DLD1 (cell line): ENCODE results near the gene MAOA.
"Not testable (repeated sequence)": the region's sequence is repeated elsewhere in the genome, so short reads cannot be mapped to it uniquely, and the experiment has no call there.

Experiments used
- in situ Hi-C: cut with HindIII; loops from 2 replicates; pipeline ENCODE4 v1.10.0; 2017; ENCODE audit warnings: low sequenced_read_pairs

The MAOA gene

DNA sequence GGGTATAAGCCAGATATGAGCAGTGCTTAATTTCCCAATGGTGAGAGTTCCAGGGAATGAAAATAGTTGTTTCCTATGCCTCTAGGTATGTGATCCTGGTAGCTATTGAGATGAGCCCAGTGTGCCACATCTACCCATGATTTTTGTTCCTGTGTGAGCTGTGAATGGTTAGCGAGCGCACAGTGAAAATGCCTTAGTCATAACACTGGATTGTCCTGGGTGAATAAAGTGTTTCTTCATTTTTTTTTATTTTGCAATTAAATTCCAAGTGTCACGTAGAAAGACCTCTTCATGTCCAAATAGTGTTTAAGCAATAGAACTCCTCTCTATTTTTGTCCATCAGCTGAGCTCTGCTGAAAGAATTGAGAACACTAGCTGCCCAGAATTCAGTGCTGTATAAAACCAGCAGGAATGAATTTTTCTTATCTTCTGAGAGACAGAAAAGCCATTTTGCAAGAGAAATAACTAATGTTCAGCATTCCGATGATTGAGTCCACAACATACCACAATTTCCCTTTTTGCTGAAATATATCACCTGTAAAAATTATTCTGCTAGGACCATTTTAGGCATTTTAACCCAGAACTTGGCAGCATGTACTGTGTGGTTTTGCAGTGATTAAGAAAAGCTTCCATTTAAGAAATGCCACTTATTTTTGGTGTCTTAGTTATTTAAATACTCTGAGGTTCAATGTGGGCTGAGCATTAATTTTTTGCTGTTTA is 5.6 kb downstream of the MAOA start:
- in situ Hi-C loops, result no loop called here

DNA sequence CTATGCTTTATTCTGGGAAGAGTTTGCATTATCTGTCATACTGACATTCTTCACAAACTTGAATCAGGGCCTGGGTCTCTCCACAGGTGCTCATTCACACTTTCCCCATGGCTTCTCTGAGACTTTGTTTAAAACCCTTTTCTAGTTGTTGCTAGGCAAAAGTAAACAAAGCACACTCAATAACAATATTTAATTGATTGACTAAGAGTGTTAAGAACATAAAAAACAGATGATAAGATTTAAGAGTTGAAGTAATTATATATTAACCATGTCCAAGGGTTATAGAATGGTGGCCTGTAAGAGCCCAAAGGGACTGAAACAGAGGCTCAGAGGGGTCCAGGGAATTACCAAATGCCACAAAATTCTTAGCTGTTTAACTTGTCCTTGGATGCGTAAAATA is 7.1 kb downstream of the MAOA start:
- in situ Hi-C loops, result no loop called here

DNA sequence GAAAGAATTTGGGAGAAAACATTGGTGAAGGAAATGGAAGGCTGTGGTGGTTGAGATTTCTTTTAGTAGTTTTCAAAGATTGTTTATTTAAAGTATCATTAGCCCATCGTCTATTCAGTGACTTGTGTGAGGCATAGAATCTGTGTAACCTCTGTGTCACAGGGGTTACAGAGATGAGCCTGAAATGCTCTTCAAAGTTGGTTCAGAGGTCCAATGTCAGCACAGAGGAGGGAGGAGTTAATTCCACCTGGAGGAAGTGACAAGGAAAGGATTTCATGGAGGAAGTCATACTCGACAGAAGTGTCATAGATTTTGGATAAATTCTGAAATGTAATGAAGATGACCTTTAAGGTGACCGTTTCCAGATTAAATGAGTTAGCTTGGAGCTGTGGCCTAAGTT is 8.2 kb downstream of the MAOA start:
- in situ Hi-C loops, result no loop called here

DNA sequence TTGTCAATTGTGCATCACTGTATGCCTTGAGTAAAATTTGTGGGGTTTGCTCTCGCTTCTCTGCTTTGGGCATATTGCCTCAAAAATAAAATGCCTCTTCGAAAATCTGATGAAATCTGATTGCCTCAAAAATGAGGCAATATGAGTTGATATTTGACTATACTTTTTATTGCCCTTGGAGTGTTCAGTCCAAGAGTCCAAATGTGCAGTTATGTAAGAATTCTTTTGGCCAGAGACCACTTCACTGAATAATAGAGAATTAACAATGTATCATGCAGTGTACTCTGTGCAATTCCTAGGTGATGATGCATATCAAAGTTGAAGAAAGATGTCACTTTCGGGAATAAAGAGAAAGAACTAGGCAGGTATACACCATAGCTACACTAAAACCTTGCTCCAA is 8.6 kb downstream of the MAOA start:
- in situ Hi-C loops, result no loop called here

DNA sequence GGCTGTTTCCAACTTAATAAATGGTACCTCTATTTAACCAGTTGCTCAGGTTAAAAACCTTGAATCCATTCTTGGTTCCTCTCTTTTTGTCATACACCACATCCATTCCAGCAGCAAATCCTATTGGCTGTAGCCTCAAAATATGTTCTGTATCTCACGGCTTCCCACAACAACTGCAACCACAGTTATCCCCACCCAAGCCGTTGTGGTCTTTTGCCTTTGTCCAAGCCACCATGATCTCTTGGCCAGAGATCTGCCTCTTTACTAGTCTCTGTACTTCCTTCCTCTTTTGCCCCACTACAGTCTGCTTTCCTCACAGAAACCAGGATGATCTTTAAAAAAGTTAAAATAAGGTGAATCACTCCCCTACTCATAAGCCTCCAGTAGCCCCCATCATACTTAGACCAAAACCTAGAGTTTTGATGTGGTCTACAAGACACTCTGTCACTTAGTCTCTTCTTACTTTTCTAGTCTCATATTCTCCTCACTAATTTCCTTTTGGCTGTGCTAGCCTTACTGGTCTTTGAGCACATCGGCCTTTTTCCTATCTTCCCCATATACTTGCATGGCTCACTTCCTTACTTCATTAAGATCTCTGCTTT is 10.3 kb downstream of the MAOA start:
- in situ Hi-C loops, result no loop called here

DNA sequence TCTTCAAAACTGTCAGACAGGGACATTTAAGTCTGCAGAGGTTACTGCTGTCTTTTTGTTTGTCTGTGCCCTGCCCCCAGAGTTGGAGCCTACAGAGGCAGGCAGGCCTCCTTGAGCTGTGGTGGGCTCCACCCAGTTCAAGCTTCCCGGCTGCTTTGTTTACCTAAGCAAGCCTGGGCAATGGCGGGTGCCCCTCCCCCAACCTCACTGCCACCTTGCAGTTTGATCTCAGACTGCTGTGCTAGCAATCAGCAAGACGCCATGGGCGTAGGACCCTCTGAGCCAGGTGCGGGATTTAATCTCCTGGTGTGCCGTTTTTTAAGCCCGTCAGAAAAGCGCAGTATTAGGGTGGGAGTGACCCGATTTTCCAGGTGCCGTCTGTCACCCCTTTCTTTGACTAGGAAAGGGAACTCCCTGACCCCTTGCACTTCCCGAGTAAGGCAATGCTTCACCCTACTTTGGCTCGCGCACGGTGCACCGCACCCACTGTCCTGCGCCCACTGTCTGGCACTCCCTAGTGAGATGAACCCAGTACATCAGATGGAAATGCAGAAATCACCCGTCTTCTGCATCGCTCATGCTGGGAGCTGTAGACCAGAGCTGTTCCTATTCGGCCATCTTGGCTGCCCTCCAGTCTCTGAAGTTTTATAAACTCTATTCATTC is 20.0 kb downstream of the MAOA start:
- in situ Hi-C loops, result not testable (repeated sequence)

DNA sequence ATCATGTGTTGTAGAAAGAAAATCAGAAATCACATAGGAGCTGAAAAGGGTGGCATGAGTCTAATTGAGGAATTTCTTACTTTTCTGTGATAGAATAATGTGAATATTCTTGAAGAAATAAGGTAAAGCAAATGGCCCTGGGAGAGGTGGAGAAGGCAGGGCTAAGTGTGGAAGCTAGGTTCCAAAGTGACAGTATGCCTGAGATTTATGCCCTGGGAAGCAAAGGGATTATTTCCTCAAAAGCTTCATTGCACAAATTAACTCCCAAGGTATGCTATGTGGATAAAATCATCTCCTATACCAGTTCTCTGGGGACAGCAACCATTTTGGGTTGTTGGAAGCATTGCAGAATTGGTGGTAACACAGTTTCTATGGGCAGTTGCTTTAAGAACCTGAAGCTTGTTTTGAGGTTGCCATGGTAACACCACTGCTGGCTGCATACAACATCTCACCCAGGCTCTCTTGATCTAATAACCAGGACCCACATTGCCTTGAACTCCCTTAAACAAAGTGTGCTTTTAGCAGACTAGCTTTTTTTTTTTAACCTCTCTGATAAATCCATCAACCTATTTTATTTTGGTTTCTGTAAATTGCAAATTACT is 21.0 kb downstream of the MAOA start:
- in situ Hi-C loops, result no loop called here

DNA sequence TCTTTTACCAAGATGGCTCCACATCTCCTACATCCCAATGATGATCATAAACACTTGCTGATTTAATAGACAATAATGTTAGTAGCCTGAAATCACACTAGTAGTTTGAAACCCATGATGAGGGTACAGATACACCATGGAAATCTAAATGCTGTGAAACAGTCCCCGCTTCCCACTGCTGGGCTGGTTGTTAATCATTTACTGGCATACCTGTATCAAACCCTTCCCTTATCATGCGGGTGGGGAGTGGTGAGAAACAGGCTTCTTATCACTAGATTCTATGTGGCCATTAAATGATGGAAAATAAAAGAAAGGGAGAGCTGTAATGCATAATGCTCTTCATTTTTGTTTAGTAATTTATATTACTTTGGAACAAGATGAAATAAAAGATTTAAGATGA is 21.9 kb downstream of the MAOA start:
- in situ Hi-C loops, result no loop called here

DNA sequence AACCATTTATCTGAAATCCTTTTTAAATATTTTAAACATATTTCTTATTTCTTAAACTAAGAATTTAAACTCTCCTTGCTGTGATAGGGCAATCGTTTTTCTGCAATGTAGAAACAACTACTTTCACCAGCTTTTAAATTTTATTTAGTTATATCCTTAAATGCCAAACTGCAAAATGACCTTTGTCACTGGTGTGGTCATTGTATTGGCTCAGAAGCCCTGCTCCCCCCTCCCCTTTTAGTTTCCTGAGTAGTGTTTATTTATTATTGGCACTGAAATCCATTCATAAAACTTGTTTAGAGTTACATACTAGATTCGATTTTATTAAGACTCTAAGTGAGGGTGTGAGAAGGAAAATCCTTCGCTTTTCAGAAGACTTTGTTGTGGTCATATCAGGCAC is 23.0 kb downstream of the MAOA start:
- in situ Hi-C loops, result no loop called here

DNA sequence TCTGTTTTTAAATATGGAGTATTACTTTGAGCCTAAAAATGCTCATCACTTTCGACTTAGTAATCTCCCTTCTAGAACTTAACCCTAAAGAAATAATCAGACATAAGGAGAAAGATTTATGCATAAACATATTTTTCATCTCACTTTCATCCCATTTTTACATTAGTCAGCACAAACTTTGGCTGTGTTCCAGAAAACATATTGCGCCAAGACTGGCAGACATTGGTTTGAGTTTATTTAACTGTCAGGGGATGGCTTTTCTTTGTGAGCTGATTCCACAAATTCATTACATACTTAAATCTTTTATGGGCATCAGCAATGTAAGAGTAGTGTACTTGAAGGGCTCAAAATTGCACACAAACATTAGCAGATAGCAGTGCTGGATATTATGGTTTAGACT is 23.7 kb downstream of the MAOA start:
- in situ Hi-C loops, result no loop called here

DNA sequence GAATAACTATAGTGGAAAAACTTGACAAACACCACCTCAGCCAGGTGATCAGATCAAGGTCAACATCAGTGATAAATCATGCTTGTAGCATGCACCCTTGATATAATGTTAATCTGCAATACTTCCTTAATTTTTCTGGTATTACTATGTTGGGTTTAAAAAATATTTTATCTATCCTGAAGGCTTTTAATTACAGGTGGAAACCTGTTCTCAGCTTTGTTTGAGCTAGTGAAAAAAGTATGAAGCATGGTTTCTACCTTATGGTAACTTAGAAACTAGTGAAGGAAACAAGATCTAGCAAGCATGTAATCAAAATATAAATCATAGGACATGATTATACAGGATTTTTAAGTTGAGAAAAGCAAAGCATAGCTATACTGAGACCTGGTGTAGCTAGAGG is 26.6 kb downstream of the MAOA start:
- in situ Hi-C loops, result no loop called here

DNA sequence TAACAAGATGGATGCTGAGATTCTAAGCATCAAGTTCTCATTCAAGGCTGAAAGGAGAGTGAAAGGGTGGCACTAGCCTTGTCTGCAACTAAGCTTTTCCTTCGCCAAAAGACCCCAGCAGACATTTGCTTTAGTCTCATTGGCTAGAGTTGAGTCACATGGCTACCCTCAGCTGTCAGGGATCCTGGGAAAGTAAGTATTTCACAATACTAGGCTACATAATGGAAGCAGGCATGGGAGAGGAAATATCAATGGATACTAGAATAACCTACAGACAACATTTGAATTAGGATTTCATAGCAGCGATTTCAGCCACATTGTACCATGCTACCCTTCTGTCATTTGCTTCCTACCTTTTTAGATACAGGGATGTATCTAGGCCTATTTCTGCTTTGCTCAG is 29.1 kb downstream of the MAOA start:
- in situ Hi-C loops, result no loop called here

DNA sequence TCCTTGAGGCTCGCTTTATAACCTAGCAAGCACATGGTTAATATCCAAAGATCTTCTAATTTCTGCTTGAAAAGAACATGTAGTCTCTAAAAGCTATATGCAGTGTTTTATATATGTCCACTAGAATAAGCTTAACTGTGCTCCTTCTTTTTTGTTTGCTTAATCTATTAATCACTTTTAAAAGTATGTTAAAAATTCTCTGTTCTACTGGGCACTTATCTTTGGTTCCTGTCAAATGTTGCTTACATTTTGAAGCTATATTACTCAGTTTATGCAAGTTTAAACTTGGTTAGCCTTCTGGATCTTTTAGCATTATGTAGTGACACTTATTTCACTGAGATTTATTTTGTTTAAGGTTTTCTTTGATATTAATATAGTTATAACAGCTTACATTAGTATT is 32.5 kb downstream of the MAOA start:
- in situ Hi-C loops, result no loop called here

DNA sequence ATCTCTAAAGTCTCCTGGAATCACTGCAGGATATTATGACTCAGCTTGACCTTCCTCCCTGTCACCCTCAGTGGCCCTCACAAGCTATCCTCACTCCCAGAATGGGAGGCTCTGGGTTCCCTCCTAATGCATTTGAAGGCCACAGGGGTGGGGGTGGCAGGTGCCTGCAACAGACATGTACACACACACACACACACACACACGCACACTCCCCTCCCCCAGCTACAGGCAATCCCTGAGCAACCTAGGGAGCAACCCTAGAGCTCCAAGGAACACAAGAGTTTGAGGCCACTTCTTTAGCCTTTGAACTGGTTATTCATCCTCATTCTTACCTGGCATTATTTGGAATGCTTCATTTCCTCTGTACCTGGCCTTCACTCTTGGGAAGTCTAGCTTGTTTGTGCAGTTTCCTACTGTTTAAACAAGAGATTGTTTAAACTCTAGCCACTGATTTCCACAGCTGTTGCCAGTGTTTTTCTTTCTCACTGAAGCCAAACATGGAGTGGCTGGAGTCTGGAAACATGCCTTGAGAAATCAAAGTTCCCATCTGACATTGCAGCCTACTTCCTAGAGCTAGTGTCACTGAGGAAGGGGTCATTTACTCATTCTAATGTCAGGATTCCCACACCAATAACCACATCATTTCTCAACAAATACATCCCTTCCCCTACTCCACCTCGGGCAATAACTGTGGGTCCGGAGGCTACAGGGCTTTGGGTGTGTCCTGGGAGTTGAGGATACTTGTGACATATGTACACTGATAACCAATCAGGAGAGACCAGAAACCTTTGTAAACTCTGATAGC is 37.7 kb downstream of the MAOA start:
- in situ Hi-C loops, result no loop called here

DNA sequence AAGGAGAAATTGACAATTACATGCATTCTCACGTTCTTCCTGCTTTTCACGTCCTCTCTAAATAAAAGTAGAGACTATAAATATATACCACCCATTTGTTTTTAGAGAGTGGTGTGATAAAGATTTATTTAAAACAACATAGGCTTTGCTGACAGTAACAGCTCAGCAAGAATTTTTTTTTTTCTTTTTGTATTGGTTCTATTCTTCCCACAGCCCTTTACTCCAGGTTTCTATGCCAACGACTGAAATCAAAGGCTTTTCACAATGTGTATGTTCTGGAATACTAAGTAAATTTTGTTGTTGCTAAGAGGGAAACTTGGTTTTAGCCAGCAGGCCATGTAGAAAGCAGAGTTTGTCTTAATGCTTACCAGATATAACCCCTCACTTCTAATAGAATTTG is 43.4 kb downstream of the MAOA start:
- in situ Hi-C loops, result no loop called here

DNA sequence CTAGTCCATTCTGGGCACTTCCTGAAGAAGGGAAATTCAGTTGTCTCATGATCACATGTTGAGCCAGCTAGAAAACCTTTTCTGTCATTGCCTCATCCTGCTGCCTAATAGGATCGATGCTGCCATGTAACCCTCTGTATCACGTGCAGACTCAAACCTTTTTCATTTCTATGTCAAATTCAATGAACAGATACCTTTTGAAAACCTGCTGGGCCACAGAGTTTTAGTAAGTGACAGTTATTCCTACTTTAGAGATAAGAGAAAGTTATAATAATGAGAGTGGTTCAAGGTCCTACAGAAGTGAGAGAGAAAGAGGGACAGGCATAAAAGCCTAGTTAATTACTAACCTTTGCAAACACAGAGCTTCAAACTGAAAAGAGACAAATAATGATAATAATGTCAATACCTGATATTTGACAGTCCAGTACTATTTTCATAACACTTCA is 46.0 kb downstream of the MAOA start:
- in situ Hi-C loops, result no loop called here

DNA sequence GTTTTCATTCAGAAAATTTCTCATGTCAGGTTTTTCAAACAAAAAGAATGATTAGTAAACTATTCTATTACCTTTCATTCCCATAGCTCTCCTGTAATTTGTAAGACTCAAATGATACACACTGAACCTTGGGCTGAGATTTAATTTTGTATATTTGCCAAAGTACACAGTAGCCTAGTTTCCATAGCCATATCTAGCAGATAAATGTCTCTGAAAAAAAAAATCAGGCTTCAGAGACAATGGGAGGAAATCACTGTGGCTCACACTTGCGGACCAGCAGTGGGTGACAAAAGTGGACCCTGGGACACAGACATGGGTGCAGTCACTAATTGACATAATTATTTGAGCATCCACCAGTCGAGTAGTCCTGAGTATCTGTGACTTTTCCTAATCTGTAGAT is 46.6 kb downstream of the MAOA start:
- in situ Hi-C loops, result no loop called here

DNA sequence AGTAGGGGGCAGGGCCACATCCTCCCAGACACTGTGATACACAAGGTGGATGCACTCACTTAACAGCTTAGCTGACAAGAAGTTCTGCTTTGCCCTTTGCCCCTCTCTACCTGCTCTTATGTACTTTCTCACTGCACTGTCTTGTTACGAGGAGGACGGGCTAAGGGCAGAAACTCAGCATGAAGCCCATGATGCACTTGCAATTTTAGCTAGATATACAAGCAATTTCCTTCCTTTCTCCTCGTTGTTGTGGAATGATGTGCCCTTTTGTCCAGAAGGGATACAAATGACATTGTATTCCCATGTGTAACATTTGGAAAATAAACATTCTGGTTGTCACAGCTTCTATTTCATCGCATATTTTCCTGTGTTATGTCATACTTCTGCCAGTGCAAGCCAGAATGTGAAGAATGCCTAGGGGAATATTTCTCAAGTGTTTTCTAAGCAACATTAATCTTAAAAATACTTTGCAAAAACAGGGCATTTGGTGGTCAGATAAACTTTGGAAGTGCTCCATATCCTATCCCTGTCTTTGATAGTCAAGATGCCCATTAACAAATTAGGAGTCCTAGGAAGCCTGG is 47.2 kb downstream of the MAOA start:
- in situ Hi-C loops, result no loop called here

DNA sequence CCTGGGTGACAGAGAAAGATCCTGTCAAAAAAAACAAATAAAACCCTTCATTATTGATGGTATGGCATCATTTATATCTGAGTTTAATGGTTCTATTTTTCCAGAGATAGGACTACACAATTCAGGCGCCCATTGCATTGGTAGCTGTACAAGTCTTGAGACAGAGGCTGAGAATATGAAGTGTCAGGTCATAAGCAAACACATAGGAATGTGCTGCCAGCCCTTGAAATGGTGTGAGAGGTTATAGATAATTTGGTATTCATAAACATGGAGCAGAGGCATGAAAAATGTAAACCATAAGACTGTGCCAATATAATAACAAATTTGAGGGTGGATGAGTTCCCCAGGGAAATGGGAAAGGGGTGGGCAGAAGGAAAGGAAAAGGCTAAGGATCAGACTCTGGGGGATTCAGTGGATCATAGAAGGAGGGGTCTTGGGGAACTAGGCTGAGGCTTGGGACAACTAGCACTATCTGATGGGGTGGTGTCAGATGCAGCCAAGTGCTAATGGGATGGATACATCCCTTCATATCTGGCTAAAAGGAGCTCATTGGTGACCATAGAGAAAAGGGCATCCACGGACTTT is 50.8 kb downstream of the MAOA start:
- in situ Hi-C loops, result no loop called here

DNA sequence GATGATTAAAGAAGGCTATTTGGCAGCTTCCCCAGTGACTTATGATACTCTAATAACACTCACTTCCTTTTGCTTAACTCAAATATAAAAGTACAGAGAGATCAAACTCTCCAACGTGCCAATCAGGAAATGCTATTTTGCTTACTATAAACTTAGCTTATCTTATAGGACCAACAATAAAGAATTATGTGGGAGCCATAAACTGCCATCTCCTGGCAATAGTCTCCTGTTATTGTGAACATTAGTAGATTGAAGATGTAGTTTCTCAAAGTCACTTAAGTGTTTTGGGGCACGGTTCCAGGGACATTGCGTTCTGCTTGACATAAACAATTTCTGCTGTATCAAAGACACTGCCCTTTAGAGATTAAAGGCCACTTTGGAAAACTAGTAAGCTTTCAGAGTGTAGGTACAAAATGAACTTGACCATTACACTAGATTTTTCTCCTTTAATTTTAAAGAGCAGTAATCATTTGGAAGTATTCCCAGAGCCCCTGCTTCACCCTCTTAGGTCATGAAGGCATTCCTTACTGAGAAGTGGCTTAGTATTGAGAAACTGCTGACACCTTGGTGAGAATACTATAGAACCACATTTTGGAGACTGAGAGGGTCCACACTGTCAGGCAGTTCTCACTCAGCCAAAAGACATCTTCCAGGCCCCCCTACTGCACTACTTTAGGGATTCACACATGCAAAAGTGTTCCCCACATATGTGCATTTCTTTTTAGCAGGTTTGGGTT is 51.9 kb downstream of the MAOA start:
- in situ Hi-C loops, result no loop called here
